HG03097 (cell line): ENCODE results near the gene ESPL1.

ENCODE experiments used
- ATAC-seq: cut with Tn5 transposase; IDR thresholded peaks from one replicate; pipeline ENCODE4 v1.9.1; 2021; ENCODE audit not compliant: unreplicated experiment, low FRiP score

The ESPL1 gene

DNA sequence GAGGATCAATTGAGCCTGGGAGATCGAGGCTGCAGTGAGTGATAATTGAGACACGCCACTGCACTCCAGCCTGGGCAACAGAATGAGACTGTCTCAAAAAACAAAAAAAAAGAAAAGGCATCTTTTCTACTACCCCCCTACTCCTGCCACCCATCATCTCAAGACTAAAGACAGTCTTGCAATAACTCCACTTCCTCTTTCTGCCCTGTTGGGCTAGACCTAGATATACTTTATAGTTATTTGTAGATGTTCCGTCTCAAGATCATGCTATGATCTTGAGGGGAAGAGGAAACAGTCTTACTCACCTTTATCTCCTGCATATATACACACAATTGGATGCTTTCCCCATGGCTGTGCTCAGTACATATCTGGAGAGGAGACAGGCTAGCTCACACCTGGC is 12.1 kb upstream of the ESPL1 start:
- ATAC-seq, result no peak

DNA sequence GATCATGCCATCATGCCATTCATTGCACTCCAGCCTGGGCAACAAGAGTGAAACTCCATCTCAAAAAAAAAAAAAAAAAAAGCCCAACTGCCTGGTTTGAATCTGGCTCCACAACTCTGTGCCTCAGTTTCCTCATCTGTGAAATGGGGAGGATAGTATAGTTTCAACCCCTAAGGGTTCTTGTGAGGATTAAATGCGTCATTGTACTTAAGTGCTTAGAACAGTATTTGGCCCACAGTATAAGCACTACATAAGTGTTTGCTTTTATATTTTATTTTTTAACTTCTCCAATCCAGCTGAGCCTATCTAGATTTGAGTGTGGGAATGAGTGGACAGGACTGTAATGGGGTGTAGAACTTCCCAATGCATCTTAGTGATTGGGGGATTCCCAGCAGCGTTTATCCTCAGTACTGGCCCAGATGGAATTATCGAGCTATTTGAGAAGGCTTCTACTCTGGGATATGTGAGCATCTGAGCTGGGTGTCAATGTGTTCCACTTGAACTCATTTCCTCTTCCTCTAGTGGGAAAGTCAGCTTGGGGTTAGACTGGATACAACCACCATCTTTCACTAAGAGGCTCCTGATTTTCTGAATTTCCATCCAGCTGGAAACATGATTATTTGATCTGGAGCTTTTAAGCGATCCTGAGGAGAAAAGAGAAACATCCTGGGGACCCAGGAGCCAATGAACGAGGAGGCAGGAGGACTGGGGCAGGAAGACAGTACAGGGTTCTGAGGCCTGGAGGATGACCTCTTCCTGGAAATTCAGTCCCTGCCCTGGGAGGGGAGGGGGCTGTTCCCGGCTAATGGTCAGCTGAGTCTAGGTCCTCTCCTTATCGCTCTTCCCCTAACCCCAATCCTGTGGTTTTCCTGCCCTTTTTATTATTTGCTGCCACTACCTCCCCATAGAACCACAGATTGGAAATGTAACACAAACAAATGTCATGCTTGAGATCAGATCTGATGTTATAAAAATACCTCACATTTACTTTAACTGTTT is 9.3 kb upstream of the ESPL1 start:
- ATAC-seq, result no peak

DNA sequence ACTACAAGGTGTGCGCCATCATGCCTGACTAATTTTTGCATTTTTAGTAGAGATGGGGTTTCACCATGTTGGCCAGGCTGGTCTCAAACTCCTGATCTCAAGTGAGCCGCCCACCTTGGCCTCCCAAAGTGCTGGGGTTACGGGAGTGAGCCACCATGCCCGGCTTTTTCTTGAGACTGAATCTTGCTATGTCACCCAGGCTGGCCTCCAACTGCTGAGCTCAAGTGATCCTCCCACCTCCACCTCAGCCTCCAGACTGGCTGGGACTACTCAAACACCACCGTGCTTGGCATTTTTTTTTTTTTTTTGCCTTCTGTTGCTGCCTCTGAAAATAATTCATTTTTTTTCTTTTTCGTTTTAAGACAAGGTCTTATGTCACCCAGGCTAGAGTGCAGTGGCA is 8.2 kb upstream of the ESPL1 start:
- no peak for ATAC-seq

DNA sequence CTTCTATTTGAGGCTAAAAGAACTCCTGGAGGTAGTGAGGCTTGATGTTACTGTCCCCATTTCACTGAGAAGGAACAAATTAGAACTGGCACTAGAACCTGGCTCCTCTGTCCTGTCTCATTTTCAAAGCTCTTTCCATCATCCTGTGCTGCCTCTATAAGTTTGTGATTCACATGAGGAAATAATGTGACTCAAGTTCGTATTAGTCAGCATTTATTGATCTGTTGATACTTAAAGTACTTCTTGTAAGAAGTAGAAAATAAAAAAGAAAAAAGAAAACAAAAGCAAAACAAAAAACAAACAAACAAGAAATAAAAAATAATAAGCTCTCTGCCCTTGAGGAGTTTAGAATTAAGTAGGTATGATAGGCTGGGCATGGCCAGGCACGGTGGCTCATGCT is 2.3 kb upstream of the ESPL1 start:
- ATAC-seq, result no peak

DNA sequence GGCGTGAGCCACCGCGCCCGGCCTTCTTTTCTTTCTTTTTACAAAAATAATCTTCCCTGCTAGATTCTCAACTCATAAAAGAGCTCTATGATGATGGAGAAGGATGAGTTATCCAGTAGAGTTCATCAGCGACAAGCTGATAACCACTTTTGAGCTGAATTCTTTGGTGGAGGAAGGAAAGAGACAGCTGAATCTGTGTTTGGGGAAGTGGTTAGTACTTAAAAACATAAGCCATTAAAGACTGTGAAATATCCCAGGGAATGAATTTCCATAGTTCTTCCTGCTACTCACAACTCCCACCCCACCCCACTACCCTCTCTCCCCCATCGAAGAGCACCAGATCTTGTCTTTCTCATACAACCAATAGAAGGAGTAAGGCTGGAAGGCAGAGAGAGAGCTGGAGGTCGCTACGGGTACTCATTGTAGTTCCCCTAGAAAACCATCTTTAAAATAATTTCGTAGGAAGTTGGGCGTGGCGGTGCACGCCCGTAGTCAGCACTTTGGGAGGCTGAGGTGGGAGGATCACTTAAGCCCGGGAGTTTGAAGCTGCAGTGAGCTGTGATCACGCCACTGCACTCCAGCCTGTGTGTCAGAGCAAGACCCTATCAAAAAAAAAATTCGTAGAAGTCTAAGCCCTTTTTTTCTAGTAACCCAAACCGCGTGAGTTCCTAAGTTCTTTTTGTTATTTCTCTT is 647 bp upstream of the ESPL1 start:
- no peak for ATAC-seq

DNA sequence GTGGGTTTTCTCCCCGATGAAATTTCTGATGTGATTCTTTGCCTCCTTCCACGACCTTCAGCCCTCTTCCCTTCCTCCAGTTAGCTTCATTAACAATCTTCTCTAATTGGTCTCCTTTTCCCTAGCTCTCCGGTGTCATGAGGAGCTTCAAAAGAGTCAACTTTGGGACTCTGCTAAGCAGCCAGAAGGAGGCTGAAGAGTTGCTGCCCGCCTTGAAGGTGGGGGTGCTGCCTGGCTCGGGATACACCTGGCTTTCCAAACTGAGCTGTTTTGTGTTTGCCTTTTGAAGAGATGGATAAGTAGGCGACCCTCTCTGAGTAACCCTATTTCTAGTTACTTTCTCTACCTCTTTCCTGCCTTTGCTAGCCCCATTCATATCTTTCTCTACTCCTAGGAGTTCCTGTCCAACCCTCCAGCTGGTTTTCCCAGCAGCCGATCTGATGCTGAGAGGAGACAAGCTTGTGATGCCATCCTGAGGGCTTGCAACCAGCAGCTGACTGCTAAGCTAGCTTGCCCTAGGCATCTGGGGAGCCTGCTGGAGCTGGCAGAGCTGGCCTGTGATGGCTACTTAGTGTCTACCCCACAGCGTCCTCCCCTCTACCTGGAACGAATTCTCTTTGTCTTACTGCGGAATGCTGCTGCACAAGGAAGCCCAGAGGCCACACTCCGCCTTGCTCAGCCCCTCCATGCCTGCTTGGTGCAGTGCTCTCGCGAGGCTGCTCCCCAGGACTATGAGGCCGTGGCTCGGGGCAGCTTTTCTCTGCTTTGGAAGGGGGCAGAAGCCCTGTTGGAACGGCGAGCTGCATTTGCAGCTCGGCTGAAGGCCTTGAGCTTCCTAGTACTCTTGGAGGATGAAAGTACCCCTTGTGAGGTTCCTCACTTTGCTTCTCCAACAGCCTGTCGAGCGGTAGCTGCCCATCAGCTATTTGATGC is 797 bp downstream of the ESPL1 start:
- ATAC-seq, result no peak

DNA sequence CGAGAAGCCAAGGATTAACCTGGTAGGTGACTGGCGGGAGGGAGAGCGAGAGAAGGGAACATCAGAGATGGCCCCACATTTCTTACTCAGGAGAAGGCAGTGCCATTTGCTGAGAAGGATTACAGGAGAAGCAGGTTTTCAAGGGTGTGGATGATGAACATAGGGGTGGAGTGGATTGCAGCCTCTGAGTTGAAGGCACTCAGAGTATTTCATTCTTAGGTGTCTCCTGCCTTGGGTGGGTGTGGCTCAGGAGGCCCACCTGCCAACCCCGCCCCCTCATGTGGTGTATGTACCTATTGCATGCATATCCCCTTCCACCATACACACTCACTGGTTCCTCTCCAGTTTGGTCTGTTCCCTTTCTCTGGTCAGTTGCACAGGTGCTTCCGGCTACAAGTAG is 6.3 kb downstream of the ESPL1 start:
- ATAC-seq, result no peak

DNA sequence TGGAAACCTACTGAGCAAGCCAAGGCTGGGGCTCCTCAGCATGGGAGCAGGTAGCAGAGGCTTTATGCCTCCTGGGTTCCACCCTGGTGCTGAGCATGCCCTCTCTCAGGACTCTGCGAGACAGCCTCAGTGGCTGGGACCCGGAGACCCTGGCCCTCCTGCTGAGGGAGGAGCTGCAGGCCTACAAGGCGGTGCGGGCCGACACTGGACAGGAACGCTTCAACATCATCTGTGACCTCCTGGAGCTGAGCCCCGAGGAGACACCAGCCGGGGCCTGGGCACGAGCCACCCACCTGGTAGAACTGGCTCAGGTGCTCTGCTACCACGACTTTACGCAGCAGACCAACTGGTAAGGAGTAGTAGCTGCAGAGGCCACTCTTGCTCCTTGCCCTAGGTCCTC is 8.4 kb downstream of the ESPL1 start:
- no peak for ATAC-seq

DNA sequence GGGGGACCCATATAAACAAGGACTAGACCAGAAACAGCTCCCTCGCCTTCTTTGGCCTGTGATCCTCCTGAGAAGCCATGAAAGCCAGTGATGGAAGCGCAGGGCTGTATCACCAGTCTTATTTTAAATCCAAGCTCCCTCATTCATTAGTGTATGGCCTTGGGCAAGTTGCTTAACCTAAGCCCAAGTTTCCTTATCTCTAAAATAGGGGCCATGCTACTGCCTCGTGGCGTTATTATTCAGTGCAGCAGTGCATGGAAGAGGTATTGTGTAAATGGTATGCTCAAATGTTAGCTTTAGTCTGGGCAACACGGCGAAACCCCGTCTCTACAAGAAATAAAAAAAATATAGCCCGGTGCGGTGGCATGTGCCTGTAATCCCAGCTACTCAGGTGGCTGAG is 9.9 kb downstream of the ESPL1 start:
- no peak for ATAC-seq

DNA sequence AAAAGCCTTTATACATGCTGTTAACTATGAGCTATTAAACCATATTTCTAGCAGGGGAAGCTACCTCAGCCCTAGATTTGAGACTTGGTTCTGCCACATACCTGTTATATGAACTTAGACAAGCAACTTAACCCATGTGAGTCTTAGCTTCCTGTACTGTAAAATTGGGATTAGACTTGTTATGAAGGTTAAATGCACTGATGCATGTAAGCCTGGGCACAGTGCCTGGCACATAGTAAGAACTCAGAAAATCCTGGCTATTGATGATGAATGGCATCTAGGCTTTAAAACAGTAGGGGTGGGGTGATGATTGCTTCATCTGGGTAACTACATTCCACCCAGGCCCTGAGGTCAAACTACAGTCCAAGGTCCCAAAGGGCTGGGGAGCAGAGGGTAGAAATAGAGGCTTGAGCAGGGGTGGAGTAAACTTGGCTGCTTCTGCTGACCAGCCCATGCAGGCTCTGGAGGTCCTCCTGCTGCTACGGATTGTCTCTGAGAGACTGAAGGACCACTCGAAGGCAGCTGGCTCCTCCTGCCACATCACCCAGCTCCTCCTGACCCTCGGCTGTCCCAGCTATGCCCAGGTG is 11.3 kb downstream of the ESPL1 start:
- no peak for ATAC-seq

DNA sequence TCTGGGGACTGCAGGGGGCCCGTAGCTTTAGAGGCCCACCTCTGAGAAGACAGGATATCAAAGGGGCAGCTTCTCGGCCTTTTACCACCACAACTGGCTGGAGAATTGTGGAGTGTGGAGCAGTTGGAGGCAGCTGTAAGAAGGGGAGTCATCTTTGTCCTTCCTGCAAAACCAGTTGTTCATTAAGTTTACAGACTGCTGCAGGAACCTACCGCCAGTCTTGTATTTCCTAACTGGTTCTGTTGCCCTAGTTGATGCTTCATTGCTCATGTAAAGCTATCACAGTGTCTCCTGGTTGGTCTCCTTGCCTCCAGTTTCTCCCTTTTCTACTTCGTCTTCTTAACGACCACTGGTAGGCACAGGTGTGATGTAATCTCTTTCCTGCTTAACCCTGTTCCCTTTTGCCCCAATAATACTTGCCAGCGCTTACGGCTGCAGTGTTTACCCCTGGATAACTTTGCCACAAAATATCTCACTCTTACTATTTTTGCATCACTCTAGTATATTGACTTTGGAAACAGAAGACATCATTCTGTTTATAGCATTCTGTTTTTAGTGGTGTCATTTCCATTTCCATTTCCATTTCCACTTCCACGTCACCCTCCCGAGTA is 11.9 kb downstream of the ESPL1 start:
- no peak for ATAC-seq

DNA sequence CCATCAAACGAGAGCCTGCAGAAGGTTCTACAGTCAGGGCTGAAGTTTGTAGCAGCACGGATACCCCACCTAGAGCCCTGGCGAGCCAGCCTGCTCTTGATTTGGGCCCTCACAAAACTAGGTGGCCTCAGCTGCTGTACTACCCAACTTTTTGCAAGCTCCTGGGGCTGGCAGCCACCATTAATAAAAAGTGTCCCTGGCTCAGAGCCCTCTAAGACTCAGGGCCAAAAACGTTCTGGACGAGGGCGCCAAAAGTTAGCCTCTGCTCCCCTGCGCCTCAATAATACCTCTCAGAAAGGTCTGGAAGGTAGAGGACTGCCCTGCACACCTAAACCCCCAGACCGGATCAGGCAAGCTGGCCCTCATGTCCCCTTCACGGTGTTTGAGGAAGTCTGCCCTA is 18.3 kb downstream of the ESPL1 start:
- no peak for ATAC-seq

DNA sequence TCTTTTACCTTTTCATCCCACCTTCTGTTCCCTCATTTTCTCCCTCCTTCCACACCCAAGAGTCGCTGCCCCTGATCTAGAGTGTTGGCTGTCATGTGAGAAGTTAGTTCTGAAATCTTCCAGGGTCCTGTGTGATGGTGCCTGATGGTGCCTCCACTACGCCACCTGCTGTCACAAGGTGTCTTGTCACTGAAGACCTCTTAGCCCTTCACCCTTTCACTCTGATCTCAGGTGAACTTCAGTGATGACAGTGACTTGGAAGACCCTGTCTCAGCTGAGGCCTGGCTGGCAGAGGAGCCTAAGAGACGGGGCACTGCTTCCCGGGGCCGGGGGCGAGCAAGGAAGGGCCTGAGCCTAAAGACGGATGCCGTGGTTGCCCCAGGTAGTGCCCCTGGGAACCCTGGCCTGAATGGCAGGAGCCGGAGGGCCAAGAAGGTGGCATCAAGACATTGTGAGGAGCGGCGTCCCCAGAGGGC is 19.7 kb downstream of the ESPL1 start:
- no peak for ATAC-seq

DNA sequence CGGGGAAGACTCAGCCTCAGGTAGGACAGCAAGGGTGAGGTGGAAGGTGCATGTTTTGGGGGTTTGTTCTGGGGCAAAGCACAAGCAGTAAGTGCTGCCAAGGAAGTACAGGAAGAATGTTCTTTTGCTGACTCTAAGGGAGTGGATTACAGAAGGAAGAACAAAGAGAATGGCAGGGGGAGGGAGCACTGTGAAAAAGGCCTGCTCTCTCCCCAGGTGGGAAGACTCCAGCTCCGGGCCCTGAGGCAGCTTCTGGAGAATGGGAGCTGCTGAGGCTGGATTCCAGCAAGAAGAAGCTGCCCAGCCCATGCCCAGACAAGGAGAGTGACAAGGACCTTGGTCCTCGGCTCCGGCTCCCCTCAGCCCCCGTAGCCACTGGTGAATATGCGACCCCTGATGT is 20.2 kb downstream of the ESPL1 start:
- no peak for ATAC-seq

DNA sequence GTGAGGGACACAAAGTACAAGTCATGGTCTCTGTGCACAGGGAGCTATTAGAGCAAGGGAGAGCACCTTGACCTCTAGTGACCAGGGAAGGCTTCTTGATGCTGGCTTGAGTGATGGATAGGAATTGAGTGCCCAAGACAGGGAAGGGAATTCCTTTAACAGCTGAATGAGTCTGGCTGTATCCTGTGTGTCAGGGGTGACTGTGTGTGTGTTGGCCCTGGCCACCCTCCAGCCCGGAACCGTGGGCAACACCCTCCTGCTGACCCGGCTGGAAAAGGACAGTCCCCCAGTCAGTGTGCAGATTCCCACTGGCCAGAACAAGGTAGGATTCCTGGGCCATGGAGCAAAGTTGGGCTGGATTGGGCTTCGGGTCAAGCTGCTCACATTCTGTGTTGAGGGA is 21.8 kb downstream of the ESPL1 start:
- ATAC-seq, result no peak

DNA sequence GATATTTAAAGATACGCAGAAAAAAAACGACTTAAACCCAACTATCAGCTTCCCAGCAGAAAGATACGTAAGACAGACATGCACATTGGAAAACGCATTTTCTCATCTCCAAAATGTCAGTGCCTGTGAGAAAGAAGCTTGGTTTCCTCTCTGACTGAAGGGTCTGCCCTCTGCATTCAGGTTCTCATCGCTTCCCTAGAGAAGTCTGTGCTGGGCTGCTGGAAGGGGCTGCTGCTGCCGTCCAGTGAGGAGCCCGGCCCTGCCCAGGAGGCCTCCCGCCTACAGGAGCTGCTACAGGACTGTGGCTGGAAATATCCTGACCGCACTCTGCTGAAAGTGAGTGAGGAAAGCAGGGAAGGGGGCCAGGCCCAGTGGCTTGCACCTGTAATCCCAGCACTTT is 22.6 kb downstream of the ESPL1 start:
- ATAC-seq, result no peak

DNA sequence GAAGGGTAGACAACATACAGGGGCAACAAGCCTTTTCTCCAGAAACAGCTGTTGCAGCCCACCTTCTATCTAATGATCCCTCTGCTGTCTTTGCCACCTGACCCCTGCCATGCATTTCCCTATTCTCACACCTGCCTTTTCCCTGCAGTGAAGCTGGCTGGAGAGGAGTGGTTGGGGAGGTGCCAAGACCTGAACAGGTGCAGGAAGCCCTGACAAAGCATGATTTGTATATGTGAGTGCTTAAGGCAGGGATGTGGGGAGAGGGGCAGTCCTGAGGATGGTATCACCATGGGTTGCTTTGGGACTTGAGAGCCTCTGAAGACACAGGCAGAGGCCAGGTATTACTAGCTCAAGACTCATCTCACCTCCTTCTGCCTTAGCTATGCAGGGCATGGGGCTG is 24.3 kb downstream of the ESPL1 start:
- no peak for ATAC-seq

DNA sequence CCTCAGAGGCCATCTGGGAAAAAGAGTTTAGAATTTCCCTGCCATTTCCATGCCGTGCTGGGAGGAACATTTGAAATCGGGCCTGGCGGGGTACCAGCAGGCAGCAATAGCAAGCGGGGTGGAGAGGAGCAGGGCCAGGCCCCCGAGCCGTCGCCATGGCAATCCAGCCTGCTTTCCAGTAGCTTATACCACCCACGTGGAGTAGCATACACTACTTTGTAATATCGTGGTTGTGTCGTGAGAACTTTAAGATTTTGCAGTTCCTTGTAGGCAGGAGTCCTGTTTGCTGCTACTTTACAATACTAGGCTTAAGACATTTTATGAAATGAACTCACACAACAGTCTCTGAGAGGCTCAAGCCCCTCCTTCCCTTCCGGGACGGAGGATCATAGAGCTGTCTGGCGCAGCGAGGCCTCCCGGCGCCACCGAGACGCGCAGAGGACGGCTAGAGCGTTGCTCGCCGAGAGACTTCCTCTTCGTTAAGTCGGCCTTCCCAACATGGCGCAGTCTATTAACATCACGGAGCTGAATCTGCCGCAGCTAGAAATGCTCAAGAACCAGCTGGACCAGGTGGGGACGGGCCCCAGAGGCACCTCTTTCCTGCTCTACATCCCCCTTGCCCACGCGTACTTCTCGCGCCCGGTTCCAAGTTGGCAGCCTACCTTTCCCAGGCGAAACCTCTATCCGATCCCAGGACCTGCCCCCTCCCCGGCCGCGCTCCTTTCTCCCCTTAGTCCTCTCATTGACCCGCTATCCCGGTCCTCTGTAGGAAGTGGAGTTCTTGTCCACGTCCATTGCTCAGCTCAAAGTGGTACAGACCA is 27.2 kb downstream of the ESPL1 start, which contains the start of gene PFDN5:
PFDN5 (plus strand) TSS at position 473 of the 821 bp plus-strand sequence; CDS start at position 499, 26 bp downstream.
- peak; percentile 67 for ATAC-seq

DNA sequence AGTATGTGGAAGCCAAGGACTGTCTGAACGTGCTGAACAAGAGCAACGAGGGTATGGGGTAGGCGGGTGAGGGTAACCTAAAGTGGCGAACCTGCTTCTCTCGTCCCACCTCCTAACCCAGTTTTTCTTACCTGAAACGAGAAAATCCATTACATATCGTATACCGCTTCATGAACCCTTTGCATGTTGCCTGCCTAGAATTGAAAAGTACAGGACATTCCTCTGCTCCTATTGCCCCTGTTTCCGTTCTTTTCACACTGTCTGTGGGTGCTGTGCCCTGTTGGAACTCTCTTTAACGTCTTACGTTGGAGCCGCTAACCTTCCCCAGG is 27.8 kb downstream of the ESPL1 start:
- ATAC-seq, result peak; percentile 3
